Measurements from ENCODE around the gene CASKIN2. TPM values are rescaled to one million over a fixed set of nuclear protein-coding genes. Genes with fewer than 3 reads are reported as not detected.

Gene CASKIN2, protein sequence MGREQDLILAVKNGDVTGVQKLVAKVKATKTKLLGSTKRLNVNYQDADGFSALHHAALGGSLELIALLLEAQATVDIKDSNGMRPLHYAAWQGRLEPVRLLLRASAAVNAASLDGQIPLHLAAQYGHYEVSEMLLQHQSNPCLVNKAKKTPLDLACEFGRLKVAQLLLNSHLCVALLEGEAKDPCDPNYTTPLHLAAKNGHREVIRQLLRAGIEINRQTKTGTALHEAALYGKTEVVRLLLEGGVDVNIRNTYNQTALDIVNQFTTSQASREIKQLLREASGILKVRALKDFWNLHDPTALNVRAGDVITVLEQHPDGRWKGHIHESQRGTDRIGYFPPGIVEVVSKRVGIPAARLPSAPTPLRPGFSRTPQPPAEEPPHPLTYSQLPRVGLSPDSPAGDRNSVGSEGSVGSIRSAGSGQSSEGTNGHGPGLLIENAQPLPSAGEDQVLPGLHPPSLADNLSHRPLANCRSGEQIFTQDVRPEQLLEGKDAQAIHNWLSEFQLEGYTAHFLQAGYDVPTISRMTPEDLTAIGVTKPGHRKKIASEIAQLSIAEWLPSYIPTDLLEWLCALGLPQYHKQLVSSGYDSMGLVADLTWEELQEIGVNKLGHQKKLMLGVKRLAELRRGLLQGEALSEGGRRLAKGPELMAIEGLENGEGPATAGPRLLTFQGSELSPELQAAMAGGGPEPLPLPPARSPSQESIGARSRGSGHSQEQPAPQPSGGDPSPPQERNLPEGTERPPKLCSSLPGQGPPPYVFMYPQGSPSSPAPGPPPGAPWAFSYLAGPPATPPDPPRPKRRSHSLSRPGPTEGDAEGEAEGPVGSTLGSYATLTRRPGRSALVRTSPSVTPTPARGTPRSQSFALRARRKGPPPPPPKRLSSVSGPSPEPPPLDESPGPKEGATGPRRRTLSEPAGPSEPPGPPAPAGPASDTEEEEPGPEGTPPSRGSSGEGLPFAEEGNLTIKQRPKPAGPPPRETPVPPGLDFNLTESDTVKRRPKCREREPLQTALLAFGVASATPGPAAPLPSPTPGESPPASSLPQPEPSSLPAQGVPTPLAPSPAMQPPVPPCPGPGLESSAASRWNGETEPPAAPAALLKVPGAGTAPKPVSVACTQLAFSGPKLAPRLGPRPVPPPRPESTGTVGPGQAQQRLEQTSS (N-terminal part only)
- total RNA-seq, result 10 to 100 TPM in 1 of 2 donors, 1 to 10 TPM in 1; 5.9 to 11.4 TPM
- polyA plus RNA-seq, result 10 to 100 TPM in 1 of 2 donors, 1 to 10 TPM in 1; 2.3 to 12.1 TPM

DNA sequence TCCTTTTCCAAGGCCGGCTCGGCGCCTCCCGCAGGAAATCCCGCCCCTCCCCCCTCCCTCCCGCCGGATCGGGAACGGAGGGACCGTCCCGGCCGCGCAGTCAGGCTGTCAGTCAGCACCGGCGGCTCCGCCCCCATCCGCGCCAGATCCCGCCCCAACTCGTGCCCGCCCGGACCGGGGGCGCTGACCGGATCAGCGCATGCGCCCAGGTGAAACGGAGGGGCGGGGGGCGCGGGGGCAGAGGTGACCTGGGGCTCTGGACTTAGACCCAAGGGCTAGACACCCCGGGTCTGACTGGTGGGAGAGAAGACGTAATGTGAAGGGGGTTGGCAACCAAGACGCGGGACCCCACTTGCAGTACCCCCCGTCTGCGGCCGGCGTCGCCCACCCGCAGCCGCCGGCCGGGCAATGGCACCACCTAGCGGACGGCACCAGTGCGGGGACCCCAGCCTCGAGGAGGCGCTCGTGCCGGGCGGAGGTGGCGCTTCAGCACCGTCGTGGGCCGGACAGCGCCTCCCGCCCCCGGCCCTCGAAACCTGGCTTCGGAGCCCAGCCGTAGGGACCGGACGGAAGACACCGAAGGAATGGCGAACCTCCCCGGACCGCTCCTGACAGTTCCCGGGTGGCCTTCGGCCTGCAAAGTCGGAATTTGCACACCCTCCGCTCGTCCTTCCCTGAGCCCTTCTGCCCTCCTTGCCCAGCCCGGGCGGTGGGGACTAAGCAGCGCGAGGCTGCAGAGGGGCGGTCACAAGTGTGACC, at the start of gene CASKIN2:
TSS of gene CASKIN2 (minus strand) at position 42 of the 759 bp plus-strand sequence. CDS start 1,733 bp downstream, outside the sequence.
- no peaks in the 10 kb centered on the region for H3K9me3 ChIP-seq (ENCODE audit: control insufficient read depth in 4 of 4, low read length in 3 of 4)

More for the DNA sequence above, at the start of gene CASKIN2:
- H3K27ac ChIP-seq (ENCODE audit: low read depth in 1 of 2, low read length in 2 of 2), result peak within 1 kb of the TSS; percentile 63 to 88
- H3K4me1 ChIP-seq (ENCODE audit: control insufficient read depth in 4 of 4, insufficient read depth in 4 of 4, low read length in 3 of 4), result peaks cover 8 to 59% (median 49%) of the 10 kb centered on the region in 4 donors
- H3K36me3 ChIP-seq (ENCODE audit: control insufficient read depth in 4 of 4, insufficient read depth in 3 of 4, low read depth in 1 of 4, low read length in 3 of 4), result no peaks in the 10 kb centered on the region
- TF ChIP-seq HNF4G (IDR thresholded peaks at IDR 0.05) (no peak), RAD21 (IDR thresholded peaks at IDR 0.05) (peak; percentile 77 to 79), EGR1 (IDR thresholded peaks at IDR 0.05; ENCODE audit: low read depth in 2 of 2) (peak in 1 of 2 donors; percentile 57), YY1 (IDR thresholded peaks at IDR 0.05) (no peak), HNF4A (conservative IDR thresholded peaks at IDR 0.05) (peak in 1 of 2 donors; percentile 16), TAF1 (conservative IDR thresholded peaks at IDR 0.05) (no peak), GABPA (IDR thresholded peaks at IDR 0.05 in 1 of 2, conservative IDR thresholded peaks at IDR 0.05 in 1 of 2) (peak in 1 of 2 donors; percentile 60)
- TF ChIP-seq, protein P1, sequence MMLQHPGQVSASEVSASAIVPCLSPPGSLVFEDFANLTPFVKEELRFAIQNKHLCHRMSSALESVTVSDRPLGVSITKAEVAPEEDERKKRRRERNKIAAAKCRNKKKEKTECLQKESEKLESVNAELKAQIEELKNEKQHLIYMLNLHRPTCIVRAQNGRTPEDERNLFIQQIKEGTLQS (IDR thresholded peaks at IDR 0.05), result no peak
- TF ChIP-seq, protein P2, sequence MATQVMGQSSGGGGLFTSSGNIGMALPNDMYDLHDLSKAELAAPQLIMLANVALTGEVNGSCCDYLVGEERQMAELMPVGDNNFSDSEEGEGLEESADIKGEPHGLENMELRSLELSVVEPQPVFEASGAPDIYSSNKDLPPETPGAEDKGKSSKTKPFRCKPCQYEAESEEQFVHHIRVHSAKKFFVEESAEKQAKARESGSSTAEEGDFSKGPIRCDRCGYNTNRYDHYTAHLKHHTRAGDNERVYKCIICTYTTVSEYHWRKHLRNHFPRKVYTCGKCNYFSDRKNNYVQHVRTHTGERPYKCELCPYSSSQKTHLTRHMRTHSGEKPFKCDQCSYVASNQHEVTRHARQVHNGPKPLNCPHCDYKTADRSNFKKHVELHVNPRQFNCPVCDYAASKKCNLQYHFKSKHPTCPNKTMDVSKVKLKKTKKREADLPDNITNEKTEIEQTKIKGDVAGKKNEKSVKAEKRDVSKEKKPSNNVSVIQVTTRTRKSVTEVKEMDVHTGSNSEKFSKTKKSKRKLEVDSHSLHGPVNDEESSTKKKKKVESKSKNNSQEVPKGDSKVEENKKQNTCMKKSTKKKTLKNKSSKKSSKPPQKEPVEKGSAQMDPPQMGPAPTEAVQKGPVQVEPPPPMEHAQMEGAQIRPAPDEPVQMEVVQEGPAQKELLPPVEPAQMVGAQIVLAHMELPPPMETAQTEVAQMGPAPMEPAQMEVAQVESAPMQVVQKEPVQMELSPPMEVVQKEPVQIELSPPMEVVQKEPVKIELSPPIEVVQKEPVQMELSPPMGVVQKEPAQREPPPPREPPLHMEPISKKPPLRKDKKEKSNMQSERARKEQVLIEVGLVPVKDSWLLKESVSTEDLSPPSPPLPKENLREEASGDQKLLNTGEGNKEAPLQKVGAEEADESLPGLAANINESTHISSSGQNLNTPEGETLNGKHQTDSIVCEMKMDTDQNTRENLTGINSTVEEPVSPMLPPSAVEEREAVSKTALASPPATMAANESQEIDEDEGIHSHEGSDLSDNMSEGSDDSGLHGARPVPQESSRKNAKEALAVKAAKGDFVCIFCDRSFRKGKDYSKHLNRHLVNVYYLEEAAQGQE (IDR thresholded peaks at IDR 0.05), result peak; percentile 99
- TF ChIP-seq, protein P3, sequence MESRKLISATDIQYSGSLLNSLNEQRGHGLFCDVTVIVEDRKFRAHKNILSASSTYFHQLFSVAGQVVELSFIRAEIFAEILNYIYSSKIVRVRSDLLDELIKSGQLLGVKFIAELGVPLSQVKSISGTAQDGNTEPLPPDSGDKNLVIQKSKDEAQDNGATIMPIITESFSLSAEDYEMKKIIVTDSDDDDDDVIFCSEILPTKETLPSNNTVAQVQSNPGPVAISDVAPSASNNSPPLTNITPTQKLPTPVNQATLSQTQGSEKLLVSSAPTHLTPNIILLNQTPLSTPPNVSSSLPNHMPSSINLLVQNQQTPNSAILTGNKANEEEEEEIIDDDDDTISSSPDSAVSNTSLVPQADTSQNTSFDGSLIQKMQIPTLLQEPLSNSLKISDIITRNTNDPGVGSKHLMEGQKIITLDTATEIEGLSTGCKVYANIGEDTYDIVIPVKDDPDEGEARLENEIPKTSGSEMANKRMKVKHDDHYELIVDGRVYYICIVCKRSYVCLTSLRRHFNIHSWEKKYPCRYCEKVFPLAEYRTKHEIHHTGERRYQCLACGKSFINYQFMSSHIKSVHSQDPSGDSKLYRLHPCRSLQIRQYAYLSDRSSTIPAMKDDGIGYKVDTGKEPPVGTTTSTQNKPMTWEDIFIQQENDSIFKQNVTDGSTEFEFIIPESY (IDR thresholded peaks at IDR 0.05), result no peak
- TF ChIP-seq, protein P4, sequence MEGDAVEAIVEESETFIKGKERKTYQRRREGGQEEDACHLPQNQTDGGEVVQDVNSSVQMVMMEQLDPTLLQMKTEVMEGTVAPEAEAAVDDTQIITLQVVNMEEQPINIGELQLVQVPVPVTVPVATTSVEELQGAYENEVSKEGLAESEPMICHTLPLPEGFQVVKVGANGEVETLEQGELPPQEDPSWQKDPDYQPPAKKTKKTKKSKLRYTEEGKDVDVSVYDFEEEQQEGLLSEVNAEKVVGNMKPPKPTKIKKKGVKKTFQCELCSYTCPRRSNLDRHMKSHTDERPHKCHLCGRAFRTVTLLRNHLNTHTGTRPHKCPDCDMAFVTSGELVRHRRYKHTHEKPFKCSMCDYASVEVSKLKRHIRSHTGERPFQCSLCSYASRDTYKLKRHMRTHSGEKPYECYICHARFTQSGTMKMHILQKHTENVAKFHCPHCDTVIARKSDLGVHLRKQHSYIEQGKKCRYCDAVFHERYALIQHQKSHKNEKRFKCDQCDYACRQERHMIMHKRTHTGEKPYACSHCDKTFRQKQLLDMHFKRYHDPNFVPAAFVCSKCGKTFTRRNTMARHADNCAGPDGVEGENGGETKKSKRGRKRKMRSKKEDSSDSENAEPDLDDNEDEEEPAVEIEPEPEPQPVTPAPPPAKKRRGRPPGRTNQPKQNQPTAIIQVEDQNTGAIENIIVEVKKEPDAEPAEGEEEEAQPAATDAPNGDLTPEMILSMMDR (IDR thresholded peaks at IDR 0.05; ENCODE audit: low read depth, low read length, missing input control), result peak; percentile 88
- under 1% methylated on average over 78 of the region's 78 CpGs for WGBS
- peak; percentile 89 for DNase-seq (ENCODE audit: low spot score)
- H3K27me3 ChIP-seq (ENCODE audit: control insufficient read depth in 4 of 4, insufficient read depth in 4 of 4, low read length in 3 of 4), result no peaks in the 10 kb centered on the region
- peak within 1 kb of the TSS; percentile 61 to 65 for H3K9ac ChIP-seq (ENCODE audit: low read depth in 1 of 2, low read length in 2 of 2)
- peak within 1 kb of the TSS; percentile 81 to 89 (median 84) for H3K4me3 ChIP-seq (ENCODE audit: low read depth in 1 of 3, low read length in 3 of 3)

All from liver (tissue), 9 donors.